PC-3 (cell line): ENCODE results near the gene MPLKIP. TPM values are rescaled to one million over a fixed set of nuclear protein-coding genes. Genes with fewer than 3 reads are reported as not detected.

Experiments
- ATAC-seq: fragments of 200-7000 bp; cut with Tn5 transposase; 2 replicates; pipeline ENCODE4 v1.9.1; 2020; ENCODE audit warnings: mild to moderate bottlenecking, moderate library complexity
- Bru-seq: library from RNA; stranded (reverse); fragments of 400-500 nt; gene quantifications from one replicate; lab custom pipeline; 2021; lab: Mats Ljungman, UMichigan
- BruChase-seq, 2 experiments: library from RNA; stranded (reverse); fragments of 400-500 nt; gene quantifications; one replicate each; lab custom pipeline; 2021; lab: Mats Ljungman, UMichigan
- BruUV-seq: library from RNA; stranded (reverse); fragments of 400-500 nt; replicated peaks from 2 replicates; lab custom pipeline; 2021; lab: Mats Ljungman, UMichigan
- CTCF ChIA-PET: fragments of 300-600 bp; sonication (Branson Sonifier 250); formaldehyde crosslinking; loops from one replicate; lab custom pipeline; 2022; ENCODE audit warnings: antibody characterized with exemption; lab: Charles Lee
- POLR2A ChIA-PET: fragments of 300-600 bp; sonication (Branson Sonifier 250); formaldehyde crosslinking; loops from one replicate; lab custom pipeline; 2022; ENCODE audit warnings: antibody characterized with exemption; ENCODE audit not compliant: unreplicated experiment; lab: Charles Lee
- DNase-seq: peaks from one replicate; pipeline ENCODE4 v3.0.0-alpha.2; 2015
- H2AFZ ChIP-seq: fragments of 300-600 bp; sonication (generic); 2 replicates; pipeline ENCODE4 v1.6.0; 2016; ENCODE audit warnings: antibody characterized with exemption, low read length
- H3F3A ChIP-seq: fragments of 300-600 bp; sonication (generic); one replicate; pipeline ENCODE4 v1.6.0; 2017; ENCODE audit warnings: antibody characterized with exemption, low read length, control low read depth, mild to moderate bottlenecking; ENCODE audit not compliant: unreplicated experiment
- H3K27ac ChIP-seq: fragments of 300-600 bp; sonication (generic); 2 replicates; pipeline ENCODE4 v1.5.1; 2016; ENCODE audit warnings: mild to moderate bottlenecking, low read length
- H3K27me3 ChIP-seq: fragments of 300-600 bp; sonication (generic); 2 replicates; pipeline ENCODE4 v1.6.1; 2016; ENCODE audit warnings: low read length, mixed read lengths
- H3K36me3 ChIP-seq: fragments of 300-600 bp; sonication (generic); 2 replicates; pipeline ENCODE4 v1.6.1; 2016; ENCODE audit warnings: low read depth, mixed run types, low read length, mixed read lengths
- H3K4me1 ChIP-seq: fragments of 300-600 bp; sonication (generic); 2 replicates; pipeline ENCODE4 v1.5.1; 2016; ENCODE audit warnings: low read length; ENCODE audit not compliant: insufficient read depth
- H3K4me2 ChIP-seq: fragments of 300-600 bp; sonication (generic); 2 replicates; pipeline ENCODE4 v1.6.0; 2016; ENCODE audit warnings: low read length
- H3K4me3 ChIP-seq: fragments of 300-600 bp; sonication (generic); 2 replicates; pipeline ENCODE4 v1.5.1; 2016; ENCODE audit warnings: mild to moderate bottlenecking, low read length, mixed read lengths
- H3K79me2 ChIP-seq: fragments of 300-600 bp; sonication (generic); 2 replicates; pipeline ENCODE4 v1.6.1; 2017; ENCODE audit warnings: low read length, mixed read lengths
- H3K9ac ChIP-seq: fragments of 300-600 bp; sonication (generic); 2 replicates; pipeline ENCODE4 v1.6.0; 2016; ENCODE audit warnings: mild to moderate bottlenecking, low read length
- H3K9me2 ChIP-seq: fragments of 300-600 bp; sonication (generic); replicated peaks from 2 replicates; pipeline ENCODE4 v1.6.1; 2016; ENCODE audit warnings: mixed run types, low read length, mixed read lengths
- H3K9me3 ChIP-seq: fragments of 300-600 bp; sonication (generic); 2 replicates; pipeline ENCODE4 v1.6.1; 2016; ENCODE audit warnings: low read length, mixed read lengths
- H4K20me1 ChIP-seq: fragments of 300-600 bp; sonication (generic); 2 replicates; pipeline ENCODE4 v1.6.1; 2016; ENCODE audit warnings: low read length, mixed read lengths
- CTCF ChIP-seq: fragments of 300-600 bp; sonication (generic); conservative IDR thresholded peaks from 2 replicates; pipeline ENCODE4 v1.5.1; 2017; ENCODE audit warnings: antibody characterized with exemption, low read depth, mild to moderate bottlenecking, low read length
- EZH2 ChIP-seq: fragments of 300-600 bp; sonication (generic); IDR thresholded peaks from one replicate; pipeline ENCODE4 v1.6.1; 2017; ENCODE audit warnings: antibody characterized with exemption, mild to moderate bottlenecking, low read length; ENCODE audit not compliant: unreplicated experiment
- EZH2phosphoT487 ChIP-seq: fragments of 300-600 bp; sonication (generic); IDR thresholded peaks from 2 replicates; pipeline ENCODE4 v1.6.1; 2018; ENCODE audit warnings: mild to moderate bottlenecking, antibody characterized with exemption, low read length, borderline replicate concordance
- intact Hi-C: fragments of 100-400 bp; cut with micrococcal nuclease; formaldehyde crosslinking; loops from 2 replicates; pipeline ENCODE4 v1.9.0; 2023
- long read RNA-seq: library from polyadenylated mRNA; unstranded; transcript quantifications from one replicate; pipeline ENCODE4 v2.0.0, GENCODE V29; 2021; ENCODE audit not compliant: unreplicated experiment
- total RNA-seq: library from RNA; depleted of rRNA; stranded (reverse); fragments of >200 nt; gene quantifications from 2 replicates; pipeline ENCODE4 v1.2.3, GENCODE V29; 2014; rRNA removed

MPLKIP gene
- total RNA-seq = 32.2 and 48.7 TPM in 2 replicates
- percentile 93 among the genes with signal in this experiment for Bru-seq, nascent RNA
- BruChase-seq, experiment 1, labeled RNA remaining after a 6-hour chase = percentile 93 among the genes with signal in this experiment
- BruChase-seq, experiment 2, labeled RNA remaining after a 2-hour chase = percentile 96 among the genes with signal in this experiment
- long read RNA-seq, full-length matches to known transcripts = 70 of 79 reads
- long read RNA-seq, partial matches to known transcripts = 6 of 79 reads
- long read RNA-seq, other reads (novel, unspliced or antisense) = 3 of 79 reads

GRCh38 chr7:40134428-40135316 lies at the start of gene MPLKIP, which contains the start of gene SUGCT:
MPLKIP (minus strand) TSS chr7:40134622; CDS start chr7:40134567, 55 bp downstream.
SUGCT (plus strand) TSS chr7:40135005.
- TF ChIP-seq CTCF = peak; percentile 85
- no peak for TF ChIP-seq EZH2phosphoT487
- TF ChIP-seq EZH2 = no peak
- ATAC-seq (peak; percentile 85), DNase-seq (peak; percentile 90)
- H2AFZ ChIP-seq = peak within 1 kb of the TSS; percentile 94
- no peaks in the 10 kb centered on the region for H3F3A ChIP-seq
- peak within 1 kb of the TSS; percentile 95 for H3K4me2 ChIP-seq
- peaks cover 47% of the 10 kb centered on the region for H3K79me2 ChIP-seq
- POLR2A ChIA-PET = interaction anchor here (0.6 to 0.7 kb wide), 2 partner anchors 13 to 46 kb away, joined by 3 to 5 read pairs; no protein-coding TSS in a partner anchor
- CTCF ChIA-PET = no interaction called here
- peaks cover 5% of the 10 kb centered on the region; the same call in 1 of the 2 replicates for H3K36me3 ChIP-seq
- H3K27ac ChIP-seq = peak within 1 kb of the TSS; percentile 68
- no peaks in the 10 kb centered on the region for H3K9me2 ChIP-seq
- H3K4me1 ChIP-seq = peaks cover 12% of the 10 kb centered on the region
- no TSS peak for BruUV-seq
- peaks cover 16% of the 10 kb centered on the region for H4K20me1 ChIP-seq
- intact Hi-C loops = loop anchor here (2.0 kb wide), 1 partner anchor 186 kb away; no protein-coding TSS in a partner anchor
- H3K27me3 ChIP-seq = no peaks in the 10 kb centered on the region
- no peaks in the 10 kb centered on the region for H3K9me3 ChIP-seq
- peak within 1 kb of the TSS; percentile 95 for H3K9ac ChIP-seq
- H3K4me3 ChIP-seq = peak within 1 kb of the TSS; percentile 96

GRCh38 chr7:40182452-40182851 lies 48.0 kb upstream of the MPLKIP start:
- H3K4me2 ChIP-seq = no peak overlapping the region
- ChIA-PET POLR2A (no interaction called here), CTCF (no interaction called here)
- intact Hi-C loops = no loop called here
- no peak for ATAC-seq
- H2AFZ ChIP-seq = no peak overlapping the region
- DNase-seq = no peak
- H3K27me3 ChIP-seq = no peaks in the 10 kb centered on the region
- no peaks in the 10 kb centered on the region for H3K9me3 ChIP-seq
- BruUV-seq = no TSS peak
- no peak overlapping the region for H3K27ac ChIP-seq
- H3K4me1 ChIP-seq = no peaks in the 10 kb centered on the region
- H3F3A ChIP-seq = no peaks in the 10 kb centered on the region
- H4K20me1 ChIP-seq = no peaks in the 10 kb centered on the region
- no peak overlapping the region for H3K4me3 ChIP-seq
- H3K79me2 ChIP-seq = no peaks in the 10 kb centered on the region
- H3K36me3 ChIP-seq = no peaks in the 10 kb centered on the region
- H3K9ac ChIP-seq = no peak overlapping the region
- no peaks in the 10 kb centered on the region for H3K9me2 ChIP-seq
- TF ChIP-seq EZH2phosphoT487 (no peak), CTCF (no peak), EZH2 (no peak)
